Dermis microvascular lymphatic vessel endothelial cell (primary cell): ENCODE results near the gene LRRC7. TPM values are rescaled to one million over a fixed set of nuclear protein-coding genes. Genes with fewer than 3 reads are reported as not detected.
"Not testable (repeated sequence)": the region's sequence is repeated elsewhere in the genome, so short reads cannot be mapped to it uniquely, and the experiment has no call there.

Source experiments
- DNase-seq, 2 donors: peaks; one replicate each; pipeline versions ENCODE4 v3.0.0 to v3.0.0-alpha.2; 2010; ENCODE audit warnings: low read depth in 2 of 2
- total RNA-seq: library from RNA; depleted of rRNA; stranded (reverse); fragments of >200 nt; gene quantifications from 2 replicates; pipeline ENCODE4 v1.2.1, GENCODE V29; 2014

Gene LRRC7
- total RNA-seq, 1 donor from 2014 or later = 0.13 TPM

GRCh38 chr1:69952676-69953075 is 385.0 kb downstream of the LRRC7 start:
- no peak for DNase-seq

- not testable (repeated sequence) for DNase-seq
Observed at GRCh38 chr1:69962452-69962851, 394.7 kb downstream of the LRRC7 start.

DNA sequence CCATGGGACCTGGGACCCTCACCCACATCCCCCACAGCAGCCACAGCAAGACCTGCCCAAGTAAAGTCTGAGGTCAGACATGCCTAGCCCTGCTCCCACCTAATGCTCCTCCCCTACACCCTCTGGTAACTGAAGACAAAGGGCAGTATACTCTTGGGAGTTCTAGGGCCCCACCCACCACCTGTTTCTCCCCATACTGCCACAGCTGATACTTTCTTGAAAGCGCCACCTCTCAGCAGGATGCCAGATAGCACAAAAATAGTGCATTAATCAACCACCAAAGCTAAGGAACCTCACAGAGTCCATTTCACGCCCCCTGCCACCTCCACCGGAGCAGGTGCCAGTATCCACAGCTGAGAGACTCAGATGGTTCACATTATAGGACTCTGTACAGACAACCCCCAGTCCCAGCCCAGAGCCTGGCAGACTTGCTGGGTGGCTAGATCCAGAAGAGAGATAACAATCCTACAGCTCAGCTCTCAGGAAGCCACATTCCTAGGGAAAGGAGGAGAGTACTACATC is 399.6 kb downstream of the LRRC7 start:
- DNase-seq = no peak

GRCh38 chr1:69976896-69977295 is 409.2 kb downstream of the LRRC7 start:
- DNase-seq = peak; percentile 21 to 32

- DNase-seq = no peak
Observed at GRCh38 chr1:69982992-69983391, 415.3 kb downstream of the LRRC7 start.

DNA sequence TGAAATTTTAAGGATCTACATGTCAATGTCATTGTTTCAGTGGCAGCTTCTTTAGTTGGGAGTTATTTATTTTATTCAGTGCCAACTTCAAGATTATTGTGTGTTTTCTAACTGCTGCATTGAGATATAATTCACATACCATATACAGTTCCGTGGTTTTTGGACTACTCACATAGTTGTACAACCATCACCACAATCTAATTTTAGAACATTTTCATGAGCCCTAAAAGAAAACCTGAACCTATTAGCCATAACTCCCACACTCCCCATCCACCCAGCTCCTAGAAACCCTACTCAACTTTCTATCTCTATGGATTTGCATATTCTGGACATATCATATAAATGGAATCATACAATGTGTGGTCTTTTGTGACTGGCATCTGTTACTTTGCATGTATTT is 417.7 kb downstream of the LRRC7 start:
- no peak for DNase-seq

DNA sequence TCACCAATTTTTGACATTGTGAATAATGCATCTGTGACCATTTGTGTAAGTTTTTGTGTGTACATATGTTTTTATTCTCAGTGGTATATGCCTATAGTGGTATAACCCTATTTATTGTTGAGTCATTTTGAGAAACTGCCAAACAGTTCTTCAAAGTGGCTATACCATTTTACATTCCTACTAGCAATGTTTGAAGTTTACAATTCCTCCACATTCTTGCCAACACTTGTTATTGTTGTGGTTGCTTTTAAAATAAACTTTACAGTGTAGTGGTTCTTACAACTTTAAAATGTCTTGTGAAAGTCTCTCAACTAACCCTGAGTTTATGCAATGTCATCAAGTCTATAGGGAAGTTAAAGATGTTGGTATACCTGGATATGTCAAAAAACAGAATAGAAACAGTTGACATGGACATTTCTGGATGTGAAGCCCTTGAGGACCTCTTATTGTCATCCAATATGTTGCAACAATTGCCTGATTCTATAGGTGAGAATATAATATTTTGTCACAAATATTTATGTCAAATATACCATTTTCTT is 418.2 kb downstream of the LRRC7 start:
- no peak for DNase-seq

DNA sequence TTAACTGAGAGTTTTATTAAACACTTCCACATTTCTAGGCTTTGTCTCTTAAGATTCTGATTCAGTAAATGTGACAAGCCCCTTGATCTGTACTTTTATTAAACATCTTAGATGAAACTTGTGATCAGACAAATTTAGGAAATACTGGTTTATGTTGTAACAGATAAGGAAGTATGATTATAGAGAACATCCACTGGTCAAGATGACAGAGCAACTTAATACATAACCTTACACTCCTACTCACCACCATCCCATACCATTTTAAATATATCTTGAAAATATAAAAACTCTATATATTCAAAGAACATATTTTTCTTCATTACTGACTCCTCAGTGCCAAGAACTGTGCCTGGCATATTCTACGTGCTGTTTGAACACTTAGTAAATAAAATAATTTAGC is 420.2 kb downstream of the LRRC7 start:
- no peak for DNase-seq

DNA sequence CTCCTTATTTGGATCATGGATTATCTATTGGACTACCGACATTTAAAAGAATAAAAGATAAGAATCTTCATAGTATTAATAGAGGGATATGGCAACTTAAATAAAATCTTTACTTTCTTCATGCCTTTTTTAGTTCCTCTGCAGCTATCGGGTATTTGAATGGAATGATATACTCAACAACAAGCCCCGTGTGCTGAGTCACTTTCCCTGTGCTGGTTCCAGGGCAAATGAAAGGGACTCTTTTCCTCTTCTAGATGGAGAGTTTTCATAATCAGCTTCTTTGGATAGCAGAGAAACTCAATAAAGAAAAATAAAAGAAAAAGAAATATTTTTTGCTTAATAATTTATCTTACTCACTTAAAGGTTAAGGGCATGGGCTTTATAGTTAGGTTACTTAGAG is 423.9 kb downstream of the LRRC7 start:
- DNase-seq = no peak

- DNase-seq = no peak
Observed at GRCh38 chr1:69992594-69992993, 424.9 kb downstream of the LRRC7 start.

GRCh38 chr1:69993810-69994209 is 426.1 kb downstream of the LRRC7 start:
- no peak for DNase-seq

GRCh38 chr1:69994241-69994640 is 426.5 kb downstream of the LRRC7 start:
- DNase-seq = no peak

- DNase-seq = no peak
Observed at GRCh38 chr1:69998847-69999246, 431.1 kb downstream of the LRRC7 start.

DNA sequence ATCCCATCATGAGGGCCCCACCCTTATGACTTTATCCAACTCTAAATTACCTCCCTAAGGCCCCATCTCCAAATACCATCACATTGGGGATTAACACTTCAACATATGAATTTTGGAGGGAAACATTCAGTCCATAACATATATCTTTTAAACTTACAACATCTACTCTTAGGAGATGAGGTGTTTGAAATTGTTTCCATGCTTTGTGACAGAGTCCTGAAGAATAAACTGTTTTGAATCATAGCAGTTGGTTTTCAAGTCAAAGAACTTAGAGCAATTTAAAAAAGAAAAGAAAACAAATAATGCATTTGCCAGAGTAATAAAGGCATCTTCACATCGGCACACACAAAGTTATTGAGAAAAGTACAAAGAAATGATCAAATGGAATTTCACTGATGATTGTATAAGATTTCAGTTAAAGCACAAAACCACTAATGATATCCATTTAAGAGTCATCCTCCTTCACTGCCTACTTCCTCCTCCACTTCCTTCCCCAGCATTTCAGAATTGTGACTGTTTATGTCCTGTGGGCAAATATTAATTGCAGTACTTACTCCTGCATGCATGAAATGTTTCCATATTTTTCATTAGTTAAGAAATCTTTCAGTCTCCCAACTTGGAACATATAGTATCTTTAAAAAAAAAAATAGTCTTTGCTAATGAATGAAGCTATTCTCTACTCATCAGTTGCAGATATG is 435.6 kb downstream of the LRRC7 start:
- DNase-seq = no peak

GRCh38 chr1:70005386-70006034 is 437.8 kb downstream of the LRRC7 start:
- DNase-seq = no peak

DNA sequence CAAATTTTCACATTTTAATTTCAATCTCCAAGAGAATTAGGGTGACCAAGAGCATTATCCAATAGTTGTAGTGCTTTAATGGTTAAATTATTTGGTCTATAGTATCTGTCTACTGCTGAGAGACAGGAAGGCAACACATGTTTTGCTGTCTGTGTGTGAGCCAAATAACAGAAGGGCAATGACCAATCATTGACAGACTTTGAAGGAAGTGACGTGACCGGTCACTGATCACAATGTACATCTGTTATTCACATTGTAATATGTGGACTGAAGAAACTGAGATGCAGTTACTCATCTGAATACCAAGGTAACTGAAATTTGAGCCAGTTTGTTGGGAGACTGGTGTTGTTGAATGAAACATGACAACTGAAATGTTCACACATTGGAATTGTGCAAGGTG is 440.9 kb downstream of the LRRC7 start:
- no peak for DNase-seq

GRCh38 chr1:70017770-70018169 is 450.0 kb downstream of the LRRC7 start:
- no peak for DNase-seq

- no peak for DNase-seq
Observed at GRCh38 chr1:70024272-70024671, 456.6 kb downstream of the LRRC7 start.

DNA sequence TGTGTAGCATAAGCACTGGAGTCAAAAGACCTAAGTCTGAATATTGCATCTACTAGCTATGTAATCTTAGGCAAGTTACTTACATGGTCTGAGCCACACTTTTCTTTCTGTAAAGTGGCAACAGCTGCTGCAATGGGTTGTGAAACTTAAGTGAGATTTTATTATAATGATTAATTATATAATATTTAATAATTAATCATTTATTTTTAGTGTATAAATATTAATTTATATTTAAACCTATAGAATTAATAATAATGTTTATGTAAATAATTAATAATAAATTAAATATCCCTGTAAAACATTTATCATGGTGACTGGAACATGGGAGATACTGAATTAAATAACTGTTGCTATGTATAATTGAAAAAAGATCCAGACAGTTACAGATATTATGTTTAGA is 457.3 kb downstream of the LRRC7 start:
- no peak for DNase-seq

DNA sequence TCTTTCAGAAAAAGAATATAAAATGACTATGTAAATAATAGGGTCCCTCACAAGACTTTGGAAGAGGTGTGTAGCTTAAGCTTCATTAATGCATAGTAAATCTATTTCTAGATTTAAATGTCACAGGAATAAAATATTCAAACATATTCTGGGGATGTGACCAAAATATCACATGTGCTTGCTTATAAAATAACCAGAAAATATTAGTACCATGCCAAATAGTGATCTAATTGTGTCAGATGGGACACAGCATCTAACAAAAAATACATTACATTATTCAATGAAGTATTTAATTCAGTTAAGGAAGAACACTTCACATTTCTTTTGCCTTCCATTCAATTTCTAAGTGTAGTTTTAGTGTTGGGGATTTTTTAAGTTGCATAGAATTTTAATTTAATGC is 458.1 kb downstream of the LRRC7 start:
- no peak for DNase-seq

GRCh38 chr1:70033266-70033873 is 465.6 kb downstream of the LRRC7 start:
- DNase-seq = no peak

DNA sequence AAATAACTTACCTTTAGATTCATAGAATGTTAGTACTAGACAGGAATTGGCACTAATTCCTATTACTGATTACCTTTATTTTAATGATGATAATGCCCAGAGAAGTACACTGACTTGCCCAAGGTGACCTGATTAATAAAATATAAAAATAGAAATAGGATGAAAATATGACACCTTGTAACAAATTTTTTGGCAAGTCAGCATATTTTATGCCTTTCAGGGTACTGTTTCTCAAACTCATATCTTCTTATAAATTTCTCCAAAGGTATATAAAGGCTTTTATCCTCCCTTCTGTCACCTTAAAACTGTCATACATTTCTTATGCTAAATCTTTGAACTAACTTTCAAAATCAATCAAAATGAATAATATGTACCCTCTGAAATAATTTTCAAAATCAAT is 466.2 kb downstream of the LRRC7 start:
- no peak for DNase-seq
